Uterus (tissue), 4 donors: ENCODE data around the gene SPDYE4. TPM values are rescaled to one million over a fixed set of nuclear protein-coding genes. Genes with fewer than 3 reads are reported as not detected.
"Not testable (repeated sequence)": the region's sequence is repeated elsewhere in the genome, so short reads cannot be mapped to it uniquely, and the experiment has no call there.

ENCODE experiments used
- DNase-seq, 2 donors: peaks; one replicate each; pipeline ENCODE4 v3.0.0-alpha.2; 2019 to 2020
- H3K27ac ChIP-seq, 2 donors: fragments of 200-600 bp; sonication (generic); 1 replicate in 1 of 2; 2 replicates in 1 of 2; pipeline ENCODE4 v1.5.1; 2016 to 2018
- H3K27me3 ChIP-seq, 2 donors: fragments of 200-600 bp; sonication (generic); one replicate each; pipeline ENCODE4 v1.5.1; 2018 to 2019; ENCODE audit warnings: control low read depth in 1 of 2
- H3K36me3 ChIP-seq, 2 donors: fragments of 200-600 bp; sonication (generic); one replicate each; pipeline ENCODE4 v1.5.1; 2019; ENCODE audit warnings: control low read depth in 1 of 2
- H3K4me1 ChIP-seq, 2 donors: fragments of 200-600 bp; sonication (generic); one replicate each; pipeline ENCODE4 v1.5.1; 2018 to 2019; ENCODE audit warnings: control low read depth in 1 of 2
- H3K4me3 ChIP-seq, 2 donors: fragments of 200-600 bp; sonication (generic); 1 replicate in 1 of 2; 2 replicates in 1 of 2; pipeline ENCODE4 v1.5.1; 2018 to 2019; ENCODE audit warnings: mild to moderate bottlenecking in 1 of 2
- H3K9me3 ChIP-seq, 2 donors: fragments of 200-600 bp; sonication (generic); one replicate each; pipeline ENCODE4 v1.5.1; 2019; ENCODE audit warnings: control low read depth in 1 of 2
- CTCF ChIP-seq, 4 experiments: fragments of 200-600 bp in 2 of 4; fragments of 450-650 bp in 2 of 4; sonication (generic) in 2 of 4; IDR thresholded peaks; one replicate each; pipeline ENCODE4 v1.5.1; 2016 to 2019; ENCODE audit warnings: antibody characterized with exemption in 4 of 4, mild to moderate bottlenecking in 2 of 4, moderate library complexity in 1 of 4
- POLR2A ChIP-seq, 2 donors: fragments of 450-650 bp; IDR thresholded peaks; one replicate each; pipeline ENCODE4 v1.6.1; 2016; ENCODE audit warnings: antibody characterized with exemption in 2 of 2, mild to moderate bottlenecking in 1 of 2, moderate library complexity in 1 of 2
- intact Hi-C: fragments of 100-400 bp; cut with DNase I; formaldehyde crosslinking; loops from one replicate; pipeline ENCODE4 v1.15.1; 2023; ENCODE audit warnings: low total_unique reads
- total RNA-seq, 4 donors: library from RNA; depleted of rRNA in 3 of 4; stranded (reverse); fragments of >200 nt in 3 of 4; gene quantifications; one replicate each; pipeline versions ENCODE4 v1.1.0 to v1.2.4, GENCODE V29; 2014 to 2023
- donor health status: DM: yes; HTN: yes; CAD: no.

SPDYE4 gene
- not detected for total RNA-seq

- intact Hi-C loops: no loop called here
- no peaks in the 10 kb centered on the region for H3K4me1 ChIP-seq
- H3K9me3 ChIP-seq: no peaks in the 10 kb centered on the region
- no peaks in the 10 kb centered on the region for H3K36me3 ChIP-seq
- no peak for TF ChIP-seq POLR2A (IDR thresholded peaks at IDR 0.05)
- TF ChIP-seq CTCF (IDR thresholded peaks at IDR 0.05): no peak
- no peak for DNase-seq
- H3K4me3 ChIP-seq: no peak within 1 kb of the TSS
- no peaks in the 10 kb centered on the region for H3K27me3 ChIP-seq
- H3K27ac ChIP-seq: no peak within 1 kb of the TSS
Observed at GRCh38 chr17:8758137-8758596, at the start of gene SPDYE4. Gene SPDYE4, minus strand, starts transcription at chr17:8758546. Its CDS starts 164 bp downstream, at chr17:8758382.

- TF ChIP-seq CTCF (IDR thresholded peaks at IDR 0.05) (no peak), POLR2A (IDR thresholded peaks at IDR 0.05) (no peak)
- no peaks in the 10 kb centered on the region for H3K4me1 ChIP-seq
- intact Hi-C loops: no loop called here
- H3K4me3 ChIP-seq: no peak overlapping the region
- no peaks in the 10 kb centered on the region for H3K27me3 ChIP-seq
- H3K9me3 ChIP-seq: no peaks in the 10 kb centered on the region
- H3K27ac ChIP-seq: no peak overlapping the region
- no peaks in the 10 kb centered on the region for H3K36me3 ChIP-seq
- no peak for DNase-seq
Observed at GRCh38 chr17:8806926-8807550, 48.7 kb upstream of the SPDYE4 start.

- no peak for DNase-seq
- intact Hi-C loops: no loop called here
- TF ChIP-seq CTCF (IDR thresholded peaks at IDR 0.05) (no peak), POLR2A (IDR thresholded peaks at IDR 0.05) (no peak)
- H3K4me3 ChIP-seq: no peak overlapping the region
- H3K36me3 ChIP-seq: no peaks in the 10 kb centered on the region
- H3K4me1 ChIP-seq: no peaks in the 10 kb centered on the region
- H3K27me3 ChIP-seq: no peaks in the 10 kb centered on the region
- no peak overlapping the region for H3K27ac ChIP-seq
- H3K9me3 ChIP-seq: no peaks in the 10 kb centered on the region
Observed at GRCh38 chr17:8806253-8806925, 48.0 kb upstream of the SPDYE4 start.

- H3K9me3 ChIP-seq, H3K4me3 ChIP-seq, H3K27ac ChIP-seq, H3K36me3 ChIP-seq, intact Hi-C loops, DNase-seq, H3K27me3 ChIP-seq, H3K4me1 ChIP-seq: not testable (repeated sequence)
Observed at GRCh38 chr17:8805396-8805795, 47.0 kb upstream of the SPDYE4 start.

GRCh38 chr17:8803531-8804420, 45.4 kb upstream of the SPDYE4 start:
- Histone ChIP-seq H3K9me3 (no peaks in the 10 kb centered on the region), H3K4me1 (no peaks in the 10 kb centered on the region), H3K36me3 (no peaks in the 10 kb centered on the region), H3K27ac (no peak overlapping the region), H3K27me3 (no peaks in the 10 kb centered on the region), H3K4me3 (no peak overlapping the region)
- no peak for TF ChIP-seq CTCF (IDR thresholded peaks at IDR 0.05)
- TF ChIP-seq POLR2A (IDR thresholded peaks at IDR 0.05): no peak
- no peak for DNase-seq
- intact Hi-C loops: no loop called here
